GM12873 (cell line): ENCODE measurements around the gene RYR2.

ENCODE experiments used
- CTCF ChIP-seq: IDR thresholded peaks from 2 replicates; pipeline ENCODE4 v1.5.1; 2012; ENCODE audit warnings: low read depth, mild to moderate bottlenecking, moderate library complexity, low read length, control low read depth; ENCODE audit not compliant: insufficient read depth; ENCODE audit errors: missing control alignments

The RYR2 gene

GRCh38 chr1:237857455-237857854 lies 815.5 kb downstream of the RYR2 start:
- no peak for TF ChIP-seq CTCF

- no peak for TF ChIP-seq CTCF
Observed at GRCh38 chr1:237858992-237859391, 817.0 kb downstream of the RYR2 start.

GRCh38 chr1:237861944-237862343 lies 820.0 kb downstream of the RYR2 start:
- TF ChIP-seq CTCF: no peak

GRCh38 chr1:237863234-237863633 lies 821.2 kb downstream of the RYR2 start:
- no peak for TF ChIP-seq CTCF

GRCh38 chr1:237864338-237865244 lies 822.6 kb downstream of the RYR2 start:
- peak; percentile 88 for TF ChIP-seq CTCF

- no peak for TF ChIP-seq CTCF
Observed at GRCh38 chr1:237867380-237867888, 825.5 kb downstream of the RYR2 start.

GRCh38 chr1:237868817-237869600 lies 827.0 kb downstream of the RYR2 start:
- no peak for TF ChIP-seq CTCF
